C4-2B (cell line): ENCODE data around the gene DSCAM.

ENCODE experiments used
- CTCF ChIP-seq: fragments of 450-650 bp; conservative IDR thresholded peaks from 2 replicates; pipeline ENCODE4 v1.5.1; 2017; ENCODE audit warnings: mild to moderate bottlenecking
- ZFX ChIP-seq: fragments of 450-650 bp; IDR thresholded peaks from 2 replicates; pipeline ENCODE4 v1.6.1; 2017

- TF ChIP-seq CTCF: no peak
- no peak for TF ChIP-seq ZFX
Measured at GRCh38 chr21:40136571-40136970, 710.4 kb downstream of the DSCAM start.
